ENCODE measurements around the gene KRTAP20-1.

KRTAP20-1 gene, protein sequence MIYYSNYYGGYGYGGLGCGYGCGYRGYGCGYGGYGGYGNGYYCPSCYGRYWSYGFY

GRCh38 chr21:30616125-30616524, at the start of gene KRTAP20-1:
Gene KRTAP20-1 (plus strand): TSS chr21:30616425. CDS start chr21:30616455, 30 bp downstream.
- DNase-seq = no peak

DNA sequence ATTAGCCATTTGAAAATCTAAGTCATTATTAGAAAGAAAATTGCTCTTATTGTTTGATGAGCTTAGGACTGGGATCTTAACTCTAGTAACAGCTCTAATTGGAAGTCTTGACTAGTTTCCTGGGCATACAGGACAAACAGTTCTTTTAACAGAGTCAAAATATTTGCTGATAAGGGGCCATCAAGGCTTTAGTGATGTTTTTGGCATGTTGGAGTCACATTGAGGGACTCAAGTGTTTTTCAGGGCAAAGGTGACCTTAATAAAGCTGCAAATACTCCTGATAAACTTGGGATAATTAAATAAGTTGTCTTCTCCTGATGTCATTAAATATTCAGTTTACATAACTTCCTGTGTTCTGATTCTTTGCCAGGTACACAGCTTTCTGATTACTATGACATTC, 48.6 kb upstream of the KRTAP20-1 start:
- no peak for DNase-seq

- peak; percentile 71 for DNase-seq
Observed at GRCh38 chr21:30577766-30578165, 38.5 kb upstream of the KRTAP20-1 start.

- no peak for DNase-seq
Observed at GRCh38 chr21:30579346-30579745, 36.9 kb upstream of the KRTAP20-1 start.

DNA sequence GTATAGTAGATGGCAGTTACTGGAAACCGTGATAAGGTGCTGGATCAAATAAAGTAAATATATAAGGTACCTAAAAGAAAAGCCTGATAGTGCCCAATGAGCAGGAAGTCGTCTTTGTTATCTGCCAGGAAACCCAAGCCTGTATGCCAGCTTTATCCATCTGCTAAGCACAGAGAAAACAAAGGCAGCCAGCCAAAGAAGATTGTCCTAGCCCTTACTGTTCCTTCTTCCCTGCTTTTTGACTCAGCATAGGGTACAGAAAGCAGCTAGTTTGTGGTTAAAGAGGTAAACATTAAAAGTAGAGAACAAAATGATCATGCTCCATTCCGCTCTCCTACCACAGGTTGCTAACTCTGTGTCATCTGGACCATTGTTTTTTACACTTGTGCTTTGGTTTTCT, 36.1 kb upstream of the KRTAP20-1 start:
- no peak for DNase-seq

GRCh38 chr21:30582870-30583269, 33.4 kb upstream of the KRTAP20-1 start:
- DNase-seq = no peak

DNA sequence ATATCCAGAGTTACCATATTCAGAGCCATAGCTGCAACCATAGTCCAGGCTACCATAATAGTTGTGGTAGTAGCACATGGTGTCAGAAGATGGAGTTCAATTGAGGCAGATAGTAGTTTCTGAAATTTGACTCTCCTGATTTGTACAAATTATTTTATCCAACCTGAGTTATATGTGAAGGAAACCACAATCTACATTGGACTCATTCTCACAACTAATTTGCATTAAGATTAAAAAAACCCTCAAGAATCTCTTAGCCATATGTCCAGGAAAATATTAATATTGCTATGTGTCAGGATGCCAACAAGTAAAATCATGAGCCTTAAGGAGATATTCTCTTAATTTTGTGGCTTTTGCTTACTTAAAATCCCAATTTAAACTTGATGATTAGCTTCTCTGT, 25.9 kb upstream of the KRTAP20-1 start, which contains the start of gene KRTAP22-2:
Gene KRTAP22-2 (minus strand): TSS at position 101 of the 400 bp plus-strand sequence.
- DNase-seq = no peak

GRCh38 chr21:30592140-30592539, 24.1 kb upstream of the KRTAP20-1 start, which contains the start of gene KRTAP6-3:
Gene KRTAP6-3 (plus strand): TSS chr21:30592440. CDS start chr21:30592446, 6 bp downstream.
- no peak for DNase-seq

DNA sequence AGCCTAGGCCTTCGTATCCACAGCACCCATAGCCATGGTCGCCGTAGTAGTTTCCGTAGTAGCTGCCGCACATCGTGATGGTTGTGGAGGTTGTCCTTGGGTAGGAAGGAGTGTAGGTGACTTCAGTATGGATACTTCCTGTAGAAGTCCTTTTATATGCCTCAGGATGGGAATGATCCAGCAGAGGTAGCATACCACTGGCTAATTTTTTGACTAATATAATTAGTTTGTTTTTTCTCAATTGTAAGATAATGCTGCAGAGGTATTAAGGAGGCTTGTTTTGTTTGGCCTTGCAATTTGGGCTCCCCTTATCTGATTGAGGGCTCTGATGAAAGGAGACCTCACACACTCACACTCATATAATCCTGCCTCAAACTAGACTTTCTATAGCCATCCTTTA, 17.4 kb upstream of the KRTAP20-1 start, which contains the start of gene KRTAP6-2:
Gene KRTAP6-2 (minus strand): TSS at position 101 of the 400 bp plus-strand sequence. CDS start 28 bp downstream, at position 73.
- no peak for DNase-seq

- DNase-seq = no peak
Observed at GRCh38 chr21:30600787-30601186, 15.4 kb upstream of the KRTAP20-1 start, which contains the start of gene KRTAP22-1. Gene KRTAP22-1 (plus strand): TSS chr21:30601087.

DNA sequence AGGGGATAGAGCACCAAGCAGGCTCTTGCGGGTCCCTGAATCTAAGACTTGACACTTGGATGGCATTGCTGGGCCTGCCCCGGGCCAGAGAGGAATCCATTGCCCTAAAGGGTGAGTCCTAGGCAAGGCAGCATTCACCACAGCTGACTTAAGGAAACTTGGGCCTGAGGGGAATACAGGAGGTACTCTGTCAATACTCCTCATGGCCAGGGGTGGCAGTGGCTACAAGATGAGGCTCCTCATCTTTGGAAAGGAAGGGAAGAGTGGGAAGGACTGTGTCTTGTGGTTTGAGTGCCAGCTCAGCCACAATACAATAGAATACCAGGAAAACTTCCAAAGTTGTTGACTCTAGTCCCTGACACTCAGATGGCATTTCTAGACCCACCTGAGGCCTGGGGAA, 10.3 kb upstream of the KRTAP20-1 start:
- DNase-seq = no peak

- DNase-seq = no peak
Observed at GRCh38 chr21:30612132-30612531, 4.1 kb upstream of the KRTAP20-1 start.

- no peak for DNase-seq
Observed at GRCh38 chr21:30613836-30614235, 2.4 kb upstream of the KRTAP20-1 start, which contains the start of gene KRTAP6-1. Gene KRTAP6-1 (minus strand): TSS chr21:30613930. CDS start chr21:30613904, 26 bp downstream.

DNA sequence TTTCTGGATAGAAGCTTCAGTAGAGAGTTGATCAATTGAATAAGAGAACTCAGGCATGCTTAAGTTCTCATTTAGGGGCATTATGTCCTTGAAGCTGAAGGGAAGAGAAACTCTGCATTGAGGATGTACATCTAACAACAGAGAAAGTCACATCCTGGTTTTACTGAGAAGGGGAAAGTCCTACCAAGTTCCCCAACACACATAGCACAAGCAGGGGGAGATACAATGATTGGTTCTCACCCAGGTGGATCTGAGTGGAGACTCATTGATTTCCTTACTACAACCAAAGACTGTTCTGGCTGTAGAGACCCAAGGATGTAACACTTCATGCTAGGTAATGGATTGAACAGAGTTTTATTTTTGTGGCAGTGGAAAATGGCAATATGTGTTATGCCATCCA, 1.0 kb upstream of the KRTAP20-1 start:
- no peak for DNase-seq

DNA sequence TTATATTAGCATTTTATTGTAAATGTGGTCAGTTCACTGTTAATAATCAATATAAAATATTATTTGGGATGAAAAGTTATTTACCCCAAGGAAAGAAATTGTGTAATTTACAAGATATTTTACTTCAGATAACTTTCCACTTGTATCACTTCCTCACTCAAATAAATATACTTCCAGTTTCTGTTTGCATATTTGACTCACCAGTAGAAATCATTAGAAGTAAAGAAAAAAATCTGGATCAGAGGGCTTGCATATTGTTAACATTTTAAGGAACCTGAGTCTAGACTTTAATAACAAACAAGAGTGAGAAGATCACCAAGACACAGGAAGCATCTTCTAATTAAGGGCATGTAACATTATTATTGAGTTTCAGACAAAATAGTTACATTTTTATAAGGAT, 3.9 kb downstream of the KRTAP20-1 start:
- DNase-seq = no peak

DNA sequence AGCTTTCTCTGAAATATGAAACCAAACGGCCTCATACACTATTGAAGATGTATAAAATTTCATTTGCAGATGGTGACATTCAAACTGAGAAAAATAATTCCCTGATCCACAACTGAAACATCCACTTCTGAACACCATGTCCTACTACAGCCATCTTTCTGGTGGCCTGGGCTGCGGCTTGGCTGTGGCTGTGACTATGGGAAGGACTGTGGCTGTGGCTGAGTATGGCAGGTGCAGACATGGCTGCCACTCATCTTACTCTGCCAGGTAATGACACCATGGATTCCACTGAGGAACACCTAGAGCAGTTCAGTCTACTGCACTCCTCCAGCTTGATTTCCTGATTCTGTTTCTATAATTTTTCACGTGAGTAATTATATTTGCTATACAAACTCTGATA, 4.3 kb downstream of the KRTAP20-1 start, which contains the start of gene KRTAP20-4:
Gene KRTAP20-4 (plus strand): TSS at position 106 of the 400 bp plus-strand sequence.
- DNase-seq = no peak

DNA sequence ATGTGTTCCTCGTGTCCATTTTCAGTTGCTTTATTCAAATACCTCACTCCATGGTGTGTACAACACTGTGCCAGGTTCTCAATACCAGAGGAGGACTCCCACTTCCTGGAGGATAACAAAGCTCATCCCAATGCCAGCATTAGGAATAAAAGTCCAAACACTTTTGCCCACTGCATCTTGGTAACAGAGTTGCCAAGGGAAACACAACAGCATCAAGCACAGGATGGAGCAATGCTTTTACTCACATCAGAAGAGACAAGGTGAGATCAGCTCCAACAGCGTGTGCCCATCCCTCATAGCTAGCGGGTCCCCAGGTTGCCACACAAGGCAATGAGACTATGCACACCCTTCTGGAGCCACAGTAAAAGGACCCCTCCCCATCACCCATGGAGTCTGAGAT, 7.1 kb downstream of the KRTAP20-1 start:
- peak; percentile 59 for DNase-seq

GRCh38 chr21:30625449-30626165, 9.4 kb downstream of the KRTAP20-1 start:
- no peak for DNase-seq

- no peak for DNase-seq
Observed at GRCh38 chr21:30628109-30628508, 11.9 kb downstream of the KRTAP20-1 start.

GRCh38 chr21:30629200-30629599, 13.0 kb downstream of the KRTAP20-1 start:
- DNase-seq = peak; percentile 81

- no peak for DNase-seq
Observed at GRCh38 chr21:30634906-30635305, 18.7 kb downstream of the KRTAP20-1 start, which contains the start of gene KRTAP20-2. Gene KRTAP20-2 (plus strand): TSS chr21:30635206. CDS start chr21:30635264, 58 bp downstream.

GRCh38 chr21:30638686-30639085, 22.5 kb downstream of the KRTAP20-1 start:
- no peak for DNase-seq

DNA sequence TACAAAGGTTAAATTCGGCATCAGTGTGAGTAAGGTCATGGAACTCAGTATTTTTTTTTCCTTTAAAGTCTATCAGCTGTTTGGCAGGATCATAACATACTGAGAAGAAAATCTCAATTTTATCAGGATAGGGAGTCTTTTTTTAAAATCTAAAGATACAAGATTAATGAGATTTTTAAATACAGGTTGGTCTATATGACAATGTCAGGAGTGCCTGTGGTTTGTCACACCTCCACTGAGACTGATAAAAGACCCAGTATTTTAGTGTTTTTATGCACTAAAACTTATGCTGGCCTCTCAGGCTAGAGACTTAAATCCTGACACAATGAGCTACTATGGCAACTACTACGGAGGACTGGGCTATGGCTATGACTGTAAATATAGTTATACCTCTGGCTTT, 26.3 kb downstream of the KRTAP20-1 start, which contains the start of gene KRTAP20-3:
Gene KRTAP20-3 (plus strand): TSS at position 301 of the 400 bp plus-strand sequence.
- DNase-seq = no peak

GRCh38 chr21:30646904-30647414, 30.7 kb downstream of the KRTAP20-1 start:
- no peak for DNase-seq
